CD4-positive, CD25-positive, alpha-beta regulatory T cell (primary cell): ENCODE measurements around the gene DDB1. TPM values are rescaled to one million over a fixed set of nuclear protein-coding genes. Genes with fewer than 3 reads are reported as not detected.

Source experiments
- ATAC-seq, 2 donors: fragments of 150-1000 bp; cut with Tn5 transposase; one replicate each; pipeline ENCODE4 v1.10.0; 2021; ENCODE audit warnings: low read depth in 2 of 2, moderate number of reproducible peaks in 2 of 2, moderate library complexity in 1 of 2
- DNase-seq, 3 donors: peaks; one replicate each; pipeline versions ENCODE4 v3.0.0 to v3.0.0-alpha.2; 2012 to 2022; ENCODE audit warnings: mixed read lengths in 1 of 3
- H3K27ac ChIP-seq: one replicate; pipeline ENCODE4 v1.7.0; 2013; ENCODE audit warnings: mild to moderate bottlenecking, low read length; ENCODE audit not compliant: insufficient read depth, poor library complexity, severe bottlenecking
- H3K27me3 ChIP-seq: one replicate; pipeline ENCODE4 v1.7.0; 2013; ENCODE audit warnings: low read length; ENCODE audit not compliant: control insufficient read depth, insufficient read depth
- H3K36me3 ChIP-seq: one replicate; pipeline ENCODE4 v1.7.0; 2013; ENCODE audit warnings: mild to moderate bottlenecking, low read length, moderate library complexity; ENCODE audit not compliant: control insufficient read depth, insufficient read depth
- H3K4me1 ChIP-seq: 2 replicates; pipeline ENCODE4 v1.7.0; 2013; ENCODE audit warnings: mild to moderate bottlenecking, low read length; ENCODE audit not compliant: insufficient read depth, control insufficient read depth, poor library complexity, severe bottlenecking
- H3K4me3 ChIP-seq: one replicate; pipeline ENCODE4 v1.7.0; 2013; ENCODE audit warnings: low read depth, mild to moderate bottlenecking, low read length, moderate library complexity
- H3K9me3 ChIP-seq, 2 experiments: 1 replicate in 1 of 2; 2 replicates in 1 of 2; pipeline ENCODE4 v1.7.0; 2013; ENCODE audit warnings: low read length in 2 of 2, mild to moderate bottlenecking in 1 of 2, moderate library complexity in 1 of 2; ENCODE audit not compliant: control insufficient read depth in 2 of 2
- H3K27ac Mint-ChIP-seq, 3 donors: one replicate each; pipeline ENCODE4 v1.8.0; 2020 to 2022; ENCODE audit warnings: mild to moderate bottlenecking in 3 of 3, mixed read lengths in 3 of 3, moderate library complexity in 2 of 3
- H3K27me3 Mint-ChIP-seq: one replicate; pipeline ENCODE4 v1.8.0; 2022; ENCODE audit warnings: mild to moderate bottlenecking, mixed read lengths
- H3K36me3 Mint-ChIP-seq: one replicate; pipeline ENCODE4 v1.8.0; 2020; ENCODE audit warnings: mixed read lengths
- H3K4me1 Mint-ChIP-seq, 4 donors: one replicate each; pipeline ENCODE4 v1.8.0; 2020 to 2022; ENCODE audit warnings: mixed read lengths in 4 of 4, mild to moderate bottlenecking in 1 of 4
- H3K4me3 Mint-ChIP-seq, 4 donors: one replicate each; pipeline ENCODE4 v1.8.0; 2020 to 2022; ENCODE audit warnings: mild to moderate bottlenecking in 4 of 4, mixed read lengths in 4 of 4, moderate library complexity in 3 of 4
- H3K9me3 Mint-ChIP-seq, 7 donors: one replicate each; pipeline ENCODE4 v1.8.0; 2020 to 2022; ENCODE audit warnings: mixed read lengths in 7 of 7, mild to moderate bottlenecking in 3 of 7, moderate library complexity in 2 of 7
- polyA plus RNA-seq, 4 donors: library from polyadenylated mRNA; unstranded; fragments of 300-500 nt; fragmentation: Illumina TruSeq; gene quantifications; one replicate each; pipeline ENCODE4 v1.2.3, GENCODE V29; 2021
- total RNA-seq: library from RNA; stranded (reverse); gene quantifications from one replicate; pipeline ENCODE4 v1.2.3, GENCODE V29; 2022

DDB1 gene
- total and polyA plus RNA-seq, 5 donors from 2014 or later = 117 to 158 (median 130) TPM

DNA sequence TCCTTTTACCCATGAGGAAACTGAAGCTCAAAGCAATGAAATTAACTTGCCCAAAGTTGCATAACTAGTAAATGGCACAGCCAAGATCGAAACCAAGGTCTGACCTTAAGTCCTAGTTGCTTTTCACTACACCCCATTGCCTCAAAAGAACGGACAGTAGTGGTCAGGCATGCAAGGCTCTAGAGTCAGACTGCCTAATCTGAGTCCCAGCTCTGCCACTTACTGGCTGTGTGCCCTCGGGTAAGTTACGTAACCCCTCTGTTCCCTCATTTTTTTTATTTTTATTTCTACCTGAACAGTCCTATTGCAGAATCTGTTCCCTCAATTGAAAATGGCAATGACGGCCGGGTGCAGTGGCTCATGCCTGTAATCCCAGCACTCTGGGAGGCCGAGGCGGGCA, 19.1 kb upstream of the DDB1 start:
- no peak overlapping the region for H3K27ac ChIP-seq
- no peak overlapping the region for H3K4me3 Mint-ChIP-seq
- H3K27me3 ChIP-seq = no peaks in the 10 kb centered on the region

DNA sequence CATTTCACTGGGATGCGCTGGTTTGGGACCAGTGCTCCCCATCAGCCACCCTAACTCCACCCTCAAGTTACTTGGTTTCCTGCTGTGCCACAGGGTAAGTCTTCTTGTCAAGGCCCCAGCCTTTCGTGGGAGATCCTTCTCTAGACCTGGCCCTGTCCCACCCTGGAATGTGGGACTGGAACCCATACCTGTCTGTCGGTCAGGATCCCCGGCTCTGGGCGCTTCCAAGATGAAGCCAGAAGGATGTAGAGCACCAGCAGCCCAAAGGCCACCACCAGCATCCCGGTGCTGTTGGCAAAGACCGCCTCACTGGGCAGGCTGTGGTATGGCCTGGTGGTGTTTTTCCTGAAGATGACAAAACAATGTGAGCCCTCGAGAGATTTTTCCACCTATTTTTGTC, 17.9 kb upstream of the DDB1 start:
- H3K36me3 ChIP-seq = peaks cover 45% of the 10 kb centered on the region
- H3K27ac ChIP-seq = no peak overlapping the region
- no peak overlapping the region for H3K4me3 ChIP-seq
- no peaks in the 10 kb centered on the region for H3K27me3 ChIP-seq
- Mint-ChIP-seq H3K27ac (peak overlapping the region in 1 of 3 donors; percentile 44), H3K36me3 (peaks cover 20% of the 10 kb centered on the region), H3K27me3 (no peaks in the 10 kb centered on the region), H3K4me1 (peaks cover 0 to 8% (median 2%) of the 10 kb centered on the region in 4 donors), H3K4me3 (no peak overlapping the region), H3K9me3 (no peaks in the 10 kb centered on the region)
- ATAC-seq = no peak
- H3K4me1 ChIP-seq = no peaks in the 10 kb centered on the region
- H3K9me3 ChIP-seq = no peaks in the 10 kb centered on the region
- DNase-seq = no peak

More for the DNA sequence above, 19.1 kb upstream of the DDB1 start:
- Mint-ChIP-seq H3K27ac (no peak overlapping the region), H3K4me1 (peaks cover 0 to 9% (median 7%) of the 10 kb centered on the region in 4 donors), H3K9me3 (no peaks in the 10 kb centered on the region), H3K27me3 (no peaks in the 10 kb centered on the region), H3K36me3 (peaks cover 20% of the 10 kb centered on the region)
- H3K4me3 ChIP-seq = no peak overlapping the region
- H3K36me3 ChIP-seq = peaks cover 45% of the 10 kb centered on the region
- DNase-seq (no peak), ATAC-seq (no peak)
- no peaks in the 10 kb centered on the region for H3K4me1 ChIP-seq
- no peaks in the 10 kb centered on the region for H3K9me3 ChIP-seq

DNA sequence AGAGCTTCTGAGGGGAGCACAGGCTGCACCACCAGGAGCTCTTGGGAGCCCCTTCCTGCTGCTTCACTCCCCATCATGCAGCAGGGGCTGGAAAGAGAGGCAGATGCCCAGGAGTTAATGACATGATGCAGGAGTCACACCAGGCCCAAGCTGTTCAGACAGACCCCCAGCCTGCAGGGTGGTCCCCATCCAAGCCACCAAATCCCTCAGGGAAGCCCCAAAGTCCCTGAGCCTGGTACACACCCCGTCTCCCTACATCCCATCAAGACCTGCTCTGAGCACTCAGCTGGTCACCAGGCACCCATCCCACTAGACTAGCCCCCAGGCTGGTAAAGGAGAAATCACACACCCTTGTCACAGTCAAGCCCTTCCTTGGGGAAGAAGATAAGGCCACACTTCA, 17.4 kb upstream of the DDB1 start:
- H3K36me3 ChIP-seq = peaks cover 45% of the 10 kb centered on the region
- Mint-ChIP-seq H3K27ac (peak overlapping the region in 1 of 3 donors; percentile 44), H3K4me3 (no peak overlapping the region), H3K4me1 (peaks cover 0 to 8% (median 2%) of the 10 kb centered on the region in 4 donors), H3K36me3 (peaks cover 20% of the 10 kb centered on the region), H3K9me3 (no peaks in the 10 kb centered on the region), H3K27me3 (no peaks in the 10 kb centered on the region)
- DNase-seq (no peak), ATAC-seq (no peak)
- no peaks in the 10 kb centered on the region for H3K9me3 ChIP-seq
- H3K27me3 ChIP-seq = no peaks in the 10 kb centered on the region
- H3K4me1 ChIP-seq = no peaks in the 10 kb centered on the region
- no peak overlapping the region for H3K4me3 ChIP-seq
- no peak overlapping the region for H3K27ac ChIP-seq

DNA sequence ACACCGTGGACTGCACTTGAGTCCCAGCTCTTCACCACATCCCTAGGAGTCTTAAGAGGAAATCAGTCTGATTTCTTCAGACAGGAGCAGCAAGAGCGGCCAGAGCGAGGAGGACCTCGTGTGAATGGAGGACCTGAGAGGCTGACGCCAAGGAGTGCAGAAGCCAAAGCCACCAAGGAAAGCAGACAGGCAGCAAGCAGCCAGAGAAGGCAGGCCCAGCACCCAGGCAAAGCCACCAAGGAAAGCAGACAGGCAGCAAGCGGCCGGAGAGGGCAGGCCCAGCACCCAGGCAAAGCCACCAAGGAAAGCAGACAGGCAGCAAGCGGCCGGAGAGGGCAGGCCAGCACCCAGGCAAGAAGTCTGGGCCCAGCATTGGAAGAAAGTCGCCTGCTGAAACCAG, 17.0 kb upstream of the DDB1 start:
- H3K4me1 ChIP-seq = no peaks in the 10 kb centered on the region
- H3K9me3 ChIP-seq = no peaks in the 10 kb centered on the region
- Mint-ChIP-seq H3K27ac (peak overlapping the region in 1 of 3 donors; percentile 56), H3K36me3 (peaks cover 20% of the 10 kb centered on the region), H3K27me3 (no peaks in the 10 kb centered on the region), H3K4me1 (peaks cover 0 to 8% (median 2%) of the 10 kb centered on the region in 4 donors), H3K4me3 (no peak overlapping the region), H3K9me3 (no peaks in the 10 kb centered on the region)
- no peak overlapping the region for H3K27ac ChIP-seq
- no peak for ATAC-seq
- DNase-seq = no peak
- H3K36me3 ChIP-seq = peaks cover 45% of the 10 kb centered on the region
- no peaks in the 10 kb centered on the region for H3K27me3 ChIP-seq
- H3K4me3 ChIP-seq = no peak overlapping the region

DNA sequence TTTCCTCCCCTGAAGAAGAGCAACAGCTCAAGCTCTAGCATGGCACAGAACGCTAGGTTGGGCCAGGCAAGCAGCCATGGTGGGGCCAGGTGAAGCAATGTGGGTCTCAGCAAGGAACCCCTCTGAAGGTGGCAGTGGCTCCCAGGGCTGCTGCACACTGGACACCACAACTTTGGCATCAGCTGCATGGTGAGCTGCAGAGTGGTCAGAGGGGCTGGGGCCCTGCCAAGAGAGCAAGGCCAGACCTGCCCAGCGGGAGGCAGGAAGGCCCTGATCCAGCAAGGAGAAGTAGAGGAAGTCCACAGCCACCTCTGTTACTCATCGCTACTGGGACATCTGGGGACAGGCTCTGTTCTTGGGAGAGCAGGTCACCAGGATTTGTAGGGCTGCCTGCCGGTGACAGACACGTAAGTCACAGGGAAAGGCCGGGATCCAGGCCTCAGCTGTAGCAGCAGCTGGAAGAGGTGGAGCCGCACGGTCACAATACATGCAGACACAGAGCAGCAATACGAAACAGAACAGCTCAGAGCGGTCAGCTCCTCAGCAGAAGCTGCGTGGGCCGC, 16.4 kb upstream of the DDB1 start:
- Mint-ChIP-seq H3K4me3 (no peak overlapping the region), H3K36me3 (peaks cover 20% of the 10 kb centered on the region), H3K27me3 (no peaks in the 10 kb centered on the region), H3K9me3 (no peaks in the 10 kb centered on the region), H3K4me1 (peaks cover 0 to 8% (median 2%) of the 10 kb centered on the region in 4 donors), H3K27ac (peak overlapping the region in 1 of 3 donors; percentile 73)
- H3K4me1 ChIP-seq = no peaks in the 10 kb centered on the region
- peaks cover 45% of the 10 kb centered on the region for H3K36me3 ChIP-seq
- H3K4me3 ChIP-seq = no peak overlapping the region
- DNase-seq (no peak), ATAC-seq (no peak)
- H3K27ac ChIP-seq = no peak overlapping the region
- H3K27me3 ChIP-seq = no peaks in the 10 kb centered on the region
- no peaks in the 10 kb centered on the region for H3K9me3 ChIP-seq

DNA sequence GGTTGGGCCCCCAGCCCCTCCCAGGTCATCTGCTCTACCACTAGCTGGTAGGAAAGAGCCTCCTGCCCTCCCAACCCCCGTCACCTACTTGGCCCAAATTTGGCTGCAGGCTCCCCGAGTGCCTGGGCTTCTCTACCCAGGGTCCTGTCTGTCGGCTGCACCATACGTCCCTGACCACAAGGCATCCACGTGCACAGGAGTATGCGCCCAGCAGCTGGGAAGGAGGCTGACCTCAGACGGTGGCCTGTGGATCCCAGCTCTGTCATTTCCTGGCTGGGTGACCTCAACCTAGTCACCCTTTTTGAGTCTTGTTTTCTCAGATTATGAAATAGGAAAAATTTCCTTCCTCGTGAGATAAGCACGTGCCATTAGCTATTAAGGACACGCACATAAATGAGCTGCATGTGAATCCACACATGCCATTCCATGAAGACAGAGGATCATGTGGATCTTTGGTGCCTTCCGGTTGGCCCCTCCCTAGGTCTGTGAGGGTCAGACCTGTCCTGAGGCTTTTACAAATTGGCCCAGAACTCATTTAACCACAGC, 15.1 kb upstream of the DDB1 start:
- no peak overlapping the region for H3K27ac ChIP-seq

DNA sequence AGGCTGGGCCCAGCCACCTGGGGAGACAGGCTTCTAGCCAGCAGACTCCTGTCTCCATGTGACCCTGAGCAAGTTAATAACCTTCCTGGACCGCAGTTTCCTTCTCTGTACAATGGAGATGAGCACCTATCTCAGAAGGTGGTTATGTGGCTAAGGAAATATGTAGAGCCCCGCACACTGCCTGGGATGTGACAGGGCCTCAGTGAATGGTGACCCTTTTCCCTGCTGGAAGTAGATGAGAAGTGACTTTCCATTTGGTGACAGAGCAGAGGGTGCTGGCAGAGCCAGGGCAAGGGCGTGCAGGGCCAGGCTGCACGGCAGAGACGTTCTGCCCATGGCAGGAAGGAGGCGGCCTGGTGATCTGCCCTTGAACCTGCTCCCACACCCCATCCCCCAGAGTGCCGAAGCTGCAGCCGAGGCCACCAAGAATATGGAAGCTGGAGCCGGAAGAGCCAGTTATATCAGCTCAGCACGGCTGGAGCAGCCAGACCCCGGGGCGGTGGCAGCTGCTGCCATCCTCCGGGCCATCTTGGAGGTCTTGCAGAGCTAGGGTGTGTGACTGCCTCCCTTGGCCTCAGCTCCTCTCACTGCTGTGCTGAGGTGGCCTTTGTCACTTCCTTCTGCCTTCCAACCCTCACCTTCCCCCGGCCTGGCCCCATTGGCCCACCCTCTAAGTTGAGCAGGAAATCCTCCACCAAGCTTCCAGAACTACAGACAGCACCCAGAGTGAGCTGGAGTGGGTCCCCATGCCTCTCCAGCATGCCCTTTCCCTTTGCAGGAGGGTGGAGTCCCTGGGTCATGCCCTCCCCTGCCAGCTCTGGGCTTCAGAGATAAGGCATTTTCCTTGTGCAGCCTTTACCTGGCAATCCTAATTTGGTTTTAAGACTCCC, 13.3 kb upstream of the DDB1 start:
- Mint-ChIP-seq H3K27me3 (no peaks in the 10 kb centered on the region), H3K27ac (peak overlapping the region in 1 of 3 donors; percentile 92), H3K4me3 (no peak overlapping the region), H3K36me3 (peaks cover 14% of the 10 kb centered on the region), H3K9me3 (no peaks in the 10 kb centered on the region), H3K4me1 (peaks cover 0 to 5% (median 0%) of the 10 kb centered on the region in 4 donors)
- H3K27me3 ChIP-seq = no peaks in the 10 kb centered on the region
- H3K4me3 ChIP-seq = no peak overlapping the region
- H3K36me3 ChIP-seq = peaks cover 23% of the 10 kb centered on the region
- ATAC-seq (no peak), DNase-seq (no peak)
- no peaks in the 10 kb centered on the region for H3K9me3 ChIP-seq
- no peaks in the 10 kb centered on the region for H3K4me1 ChIP-seq
- no peak overlapping the region for H3K27ac ChIP-seq

More for the DNA sequence above, 15.1 kb upstream of the DDB1 start:
- H3K4me3 Mint-ChIP-seq = no peak overlapping the region
- DNase-seq (no peak), ATAC-seq (peak in 1 of 2 donors; percentile 19)
- no peak overlapping the region for H3K4me3 ChIP-seq
- no peaks in the 10 kb centered on the region for H3K4me1 ChIP-seq
- peaks cover 13% of the 10 kb centered on the region for H3K36me3 Mint-ChIP-seq
- peaks cover 0 to 8% (median 0%) of the 10 kb centered on the region in 4 donors for H3K4me1 Mint-ChIP-seq
- no peaks in the 10 kb centered on the region for H3K27me3 Mint-ChIP-seq
- peaks cover 34% of the 10 kb centered on the region for H3K36me3 ChIP-seq
- H3K27me3 ChIP-seq = no peaks in the 10 kb centered on the region
- H3K9me3 ChIP-seq = no peaks in the 10 kb centered on the region
- no peaks in the 10 kb centered on the region for H3K9me3 Mint-ChIP-seq
- H3K27ac Mint-ChIP-seq = no peak overlapping the region
